PFSK-1 (cell line): ENCODE data around the gene TMEM167B.

Experiments used
- FOXP2 ChIP-seq: optimal IDR thresholded peaks from 2 replicates; pipeline ENCODE3; 2011; ENCODE audit warnings: borderline replicate concordance, control low read depth, inconsistent platforms; ENCODE audit not compliant: insufficient read depth; ENCODE audit errors: extremely low read length, extremely low read depth
- POLR2AphosphoS5 ChIP-seq: IDR thresholded peaks from 2 replicates; pipeline ENCODE4 v1.6.1; 2012; ENCODE audit warnings: low read depth, mild to moderate bottlenecking, control low read depth, low read length, moderate library complexity
- SIN3A ChIP-seq: IDR thresholded peaks from 2 replicates; pipeline ENCODE4 v1.6.1; 2012; ENCODE audit warnings: mild to moderate bottlenecking, low read length, moderate library complexity, borderline replicate concordance; ENCODE audit not compliant: insufficient read depth
- TAF1 ChIP-seq: IDR thresholded peaks from 2 replicates; pipeline ENCODE4 v1.6.1; 2012; ENCODE audit warnings: low read length, control low read depth, borderline replicate concordance; ENCODE audit not compliant: insufficient read depth
- TF ChIP-seq, protein P1 (sequence below), 2 experiments: IDR thresholded peaks; 2 replicates each; pipeline versions ENCODE4 v1.6.1 to v1.8.0; 2011 to 2012; ENCODE audit warnings: low read depth in 2 of 2, low read length in 2 of 2, control low read depth in 1 of 2, inconsistent platforms in 1 of 2, mild to moderate bottlenecking in 1 of 2, moderate library complexity in 1 of 2; ENCODE audit not compliant: insufficient read depth in 1 of 2

The TMEM167B gene

DNA sequence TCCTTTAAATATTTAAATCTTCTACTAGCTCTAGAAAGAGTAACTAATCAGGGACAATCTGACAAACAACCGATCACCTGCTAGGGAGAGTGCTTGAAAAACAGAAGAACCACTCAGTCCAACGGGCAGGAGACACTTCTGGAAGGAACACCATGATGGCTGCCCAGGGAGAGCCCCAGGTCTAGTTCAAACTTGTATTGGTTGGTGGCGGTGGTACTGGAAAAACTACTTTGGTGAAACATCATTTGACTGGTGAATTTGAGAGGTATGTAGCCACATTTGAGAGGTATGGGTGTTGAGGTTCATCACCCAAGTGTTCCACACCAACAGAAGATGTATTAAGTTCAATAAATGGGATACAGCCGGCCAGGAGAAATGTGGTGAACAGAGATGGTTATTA, 43.9 kb upstream of the TMEM167B start:
- TF ChIP-seq POLR2AphosphoS5 (no peak), SIN3A (no peak), TAF1 (no peak), FOXP2 (no peak)
- TF ChIP-seq, protein P1, sequence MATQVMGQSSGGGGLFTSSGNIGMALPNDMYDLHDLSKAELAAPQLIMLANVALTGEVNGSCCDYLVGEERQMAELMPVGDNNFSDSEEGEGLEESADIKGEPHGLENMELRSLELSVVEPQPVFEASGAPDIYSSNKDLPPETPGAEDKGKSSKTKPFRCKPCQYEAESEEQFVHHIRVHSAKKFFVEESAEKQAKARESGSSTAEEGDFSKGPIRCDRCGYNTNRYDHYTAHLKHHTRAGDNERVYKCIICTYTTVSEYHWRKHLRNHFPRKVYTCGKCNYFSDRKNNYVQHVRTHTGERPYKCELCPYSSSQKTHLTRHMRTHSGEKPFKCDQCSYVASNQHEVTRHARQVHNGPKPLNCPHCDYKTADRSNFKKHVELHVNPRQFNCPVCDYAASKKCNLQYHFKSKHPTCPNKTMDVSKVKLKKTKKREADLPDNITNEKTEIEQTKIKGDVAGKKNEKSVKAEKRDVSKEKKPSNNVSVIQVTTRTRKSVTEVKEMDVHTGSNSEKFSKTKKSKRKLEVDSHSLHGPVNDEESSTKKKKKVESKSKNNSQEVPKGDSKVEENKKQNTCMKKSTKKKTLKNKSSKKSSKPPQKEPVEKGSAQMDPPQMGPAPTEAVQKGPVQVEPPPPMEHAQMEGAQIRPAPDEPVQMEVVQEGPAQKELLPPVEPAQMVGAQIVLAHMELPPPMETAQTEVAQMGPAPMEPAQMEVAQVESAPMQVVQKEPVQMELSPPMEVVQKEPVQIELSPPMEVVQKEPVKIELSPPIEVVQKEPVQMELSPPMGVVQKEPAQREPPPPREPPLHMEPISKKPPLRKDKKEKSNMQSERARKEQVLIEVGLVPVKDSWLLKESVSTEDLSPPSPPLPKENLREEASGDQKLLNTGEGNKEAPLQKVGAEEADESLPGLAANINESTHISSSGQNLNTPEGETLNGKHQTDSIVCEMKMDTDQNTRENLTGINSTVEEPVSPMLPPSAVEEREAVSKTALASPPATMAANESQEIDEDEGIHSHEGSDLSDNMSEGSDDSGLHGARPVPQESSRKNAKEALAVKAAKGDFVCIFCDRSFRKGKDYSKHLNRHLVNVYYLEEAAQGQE (IDR thresholded peaks at IDR 0.05; ENCODE audit: insufficient read depth in 1 of 2, low read depth in 2 of 2, low read length in 2 of 2) = no peak

DNA sequence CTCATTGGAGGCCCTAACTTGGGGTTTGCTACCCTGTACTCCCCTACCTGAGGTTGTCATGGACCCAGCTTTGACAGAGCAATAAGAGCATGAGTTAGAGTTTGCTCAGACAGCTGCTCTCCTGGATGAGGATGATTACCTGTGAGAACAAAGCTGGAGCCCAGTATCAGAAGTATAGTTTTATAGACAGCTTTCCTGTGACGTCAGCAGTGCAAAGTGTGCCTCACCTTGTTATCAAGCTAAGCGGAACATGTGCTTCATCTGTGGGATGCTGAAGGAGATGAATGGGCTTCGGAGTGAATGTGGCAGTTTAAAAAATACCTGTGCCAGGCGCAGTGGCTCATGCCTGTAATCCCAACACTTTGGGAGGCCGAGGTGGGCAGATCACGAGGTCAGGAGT, 43.2 kb upstream of the TMEM167B start:
- TF ChIP-seq, protein P1 (IDR thresholded peaks at IDR 0.05; ENCODE audit: insufficient read depth in 1 of 2, low read depth in 2 of 2, low read length in 2 of 2) = no peak
- TF ChIP-seq TAF1 (no peak), POLR2AphosphoS5 (no peak), FOXP2 (no peak), SIN3A (no peak)

- TF ChIP-seq, protein P1 (IDR thresholded peaks at IDR 0.05; ENCODE audit: insufficient read depth in 1 of 2, low read depth in 2 of 2, low read length in 2 of 2) = no peak
- TF ChIP-seq TAF1 (no peak), SIN3A (no peak), FOXP2 (no peak), POLR2AphosphoS5 (no peak)
These were observed 42.2 kb upstream of the TMEM167B start for GRCh38 chr1:109048335-109048734.

DNA sequence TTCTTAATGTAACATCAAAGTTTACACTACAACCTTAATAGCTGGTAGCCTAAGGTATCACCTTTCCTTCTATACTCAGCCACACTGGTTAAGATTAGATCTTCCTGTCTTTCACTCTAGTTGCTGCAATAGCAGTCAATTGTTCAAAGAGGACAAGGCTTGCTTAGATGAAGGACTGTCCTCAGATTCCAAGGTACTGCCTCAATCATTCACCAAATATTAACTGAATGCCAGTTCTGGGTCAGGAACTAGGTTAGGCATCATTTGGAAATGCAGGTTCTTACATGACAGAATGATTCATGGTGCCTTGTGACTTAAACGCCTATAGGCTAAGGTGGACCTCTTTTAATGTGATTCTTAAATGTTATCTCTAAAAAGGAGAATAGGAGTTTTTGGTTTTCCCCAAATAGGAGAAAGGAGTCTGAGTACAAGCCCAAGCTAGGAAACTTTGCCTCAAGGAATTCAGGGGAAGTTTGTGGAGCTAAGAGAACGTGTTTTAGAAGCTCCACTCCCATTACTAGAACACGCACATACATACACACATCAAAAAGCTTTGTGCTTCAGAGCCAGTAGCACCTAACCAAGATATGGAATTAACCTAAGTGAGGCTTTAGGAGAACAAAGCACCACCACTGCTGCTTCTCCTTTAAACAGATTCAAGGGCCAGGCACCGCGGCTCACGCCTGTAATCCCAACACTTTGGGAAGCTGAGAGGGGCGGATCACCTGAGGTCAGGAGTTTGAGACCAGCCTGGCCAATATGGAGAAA, 40.2 kb upstream of the TMEM167B start:
- TF ChIP-seq TAF1 (no peak), POLR2AphosphoS5 (no peak), SIN3A (no peak), FOXP2 (no peak)
- TF ChIP-seq, protein P1 (IDR thresholded peaks at IDR 0.05; ENCODE audit: insufficient read depth in 1 of 2, low read depth in 2 of 2, low read length in 2 of 2) = no peak

GRCh38 chr1:109056064-109056463, 34.5 kb upstream of the TMEM167B start:
- TF ChIP-seq POLR2AphosphoS5 = no peak
- TF ChIP-seq, protein P1 (IDR thresholded peaks at IDR 0.05; ENCODE audit: insufficient read depth in 1 of 2, low read depth in 2 of 2, low read length in 2 of 2) = no peak
- no peak for TF ChIP-seq TAF1
- no peak for TF ChIP-seq SIN3A
- TF ChIP-seq FOXP2 = no peak
